Astrocyte of the cerebellum (primary cell): Measurements from ENCODE around the gene SLC38A1.

Experiments used
- DNase-seq: peaks from one replicate; pipeline ENCODE4 v3.0.0-alpha.2; 2011; ENCODE audit warnings: low read depth
- H3K4me3 ChIP-seq: 2 replicates; pipeline ENCODE4 v1.5.1; 2011; ENCODE audit warnings: mild to moderate bottlenecking, low read depth, low read length, moderate library complexity
- CTCF ChIP-seq: IDR thresholded peaks from 2 replicates; pipeline ENCODE4 v1.5.1; 2012; ENCODE audit warnings: low read length, low read depth, moderate library complexity, mild to moderate bottlenecking; ENCODE audit errors: missing control alignments
- in situ Hi-C: cut with HindIII; loops from 2 replicates; pipeline ENCODE4 v1.10.0; 2017; ENCODE audit warnings: low sequenced_read_pairs

SLC38A1 gene

GRCh38 chr12:46184798-46185595 lies 83.8 kb downstream of the SLC38A1 start:
- no peak for TF ChIP-seq CTCF
- no peak for DNase-seq
- no peak overlapping the region for H3K4me3 ChIP-seq
- in situ Hi-C loops, result no loop called here

GRCh38 chr12:46183112-46183511 lies 85.7 kb downstream of the SLC38A1 start:
- no peak for DNase-seq
- no peak for TF ChIP-seq CTCF
- no peak overlapping the region for H3K4me3 ChIP-seq
- in situ Hi-C loops, result no loop called here

- no peak for TF ChIP-seq CTCF
- DNase-seq, result no peak
- in situ Hi-C loops, result no loop called here
- H3K4me3 ChIP-seq, result no peak overlapping the region
Measured at GRCh38 chr12:46181465-46181864, 87.4 kb downstream of the SLC38A1 start.

- no peak for TF ChIP-seq CTCF
- no peak for DNase-seq
- H3K4me3 ChIP-seq, result no peak overlapping the region
- in situ Hi-C loops, result no loop called here
Measured at GRCh38 chr12:46179693-46180452, 89.0 kb downstream of the SLC38A1 start.

- in situ Hi-C loops, result no loop called here
- no peak for TF ChIP-seq CTCF
- H3K4me3 ChIP-seq, result no peak overlapping the region
- DNase-seq, result no peak
Measured at GRCh38 chr12:46177837-46178608, 90.8 kb downstream of the SLC38A1 start.

GRCh38 chr12:46177025-46177424 lies 91.8 kb downstream of the SLC38A1 start:
- no peak for TF ChIP-seq CTCF
- no peak overlapping the region for H3K4me3 ChIP-seq
- in situ Hi-C loops, result no loop called here
- DNase-seq, result no peak
